Measurements from ENCODE around the gene SPANXA1. TPM values are rescaled to one million over a fixed set of nuclear protein-coding genes. Genes with fewer than 3 reads are reported as not detected.
"Not testable (repeated sequence)": the region's sequence is repeated elsewhere in the genome, so short reads cannot be mapped to it uniquely, and the experiment has no call there.

SPANXA1 gene
- not detected for total RNA-seq

- CTCF ChIA-PET; DNase-seq; H3K4me3 Mint-ChIP-seq; H3K4me1 Mint-ChIP-seq; H3K27ac Mint-ChIP-seq; POLR2A ChIA-PET; H3K36me3 Mint-ChIP-seq (ENCODE audit: low read depth); intact Hi-C loops (cut with DNase I, micrococcal nuclease); ATAC-seq; H3K27me3 Mint-ChIP-seq; H3K9me3 Mint-ChIP-seq (ENCODE audit: low read depth): not testable (repeated sequence)
These were observed at the start of gene SPANXA1 for GRCh38 chrX:141584638-141585037. TSS of gene SPANXA1 (minus strand) at chrX:141584738. CDS start at chrX:141584678, 60 bp downstream.

DNA sequence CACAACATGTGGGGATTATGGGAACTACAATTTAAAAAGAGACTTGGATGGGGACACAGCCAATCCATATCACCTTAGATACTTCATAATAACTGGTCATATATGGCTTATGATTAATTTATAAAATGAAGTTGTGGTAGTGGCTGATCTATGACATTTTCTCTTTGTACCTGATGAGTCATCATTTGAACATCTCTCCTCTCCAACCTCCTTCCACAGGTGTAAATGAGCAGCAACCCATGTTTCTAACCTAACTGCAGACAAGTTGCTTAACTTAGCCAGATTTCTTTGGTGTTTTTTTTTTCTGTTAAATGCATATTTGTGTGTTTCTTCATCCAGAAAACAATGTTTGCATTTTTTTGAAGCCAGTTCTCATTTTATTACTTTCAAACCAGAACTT lies 47.6 kb upstream of the SPANXA1 start:
- no peak overlapping the region for H3K27ac Mint-ChIP-seq
- no peak overlapping the region for H3K4me3 Mint-ChIP-seq
- H3K4me1 Mint-ChIP-seq = no peaks in the 10 kb centered on the region
- intact Hi-C loops (cut with DNase I, micrococcal nuclease) = no loop called here
- no peaks in the 10 kb centered on the region for H3K36me3 Mint-ChIP-seq (ENCODE audit: low read depth)
- DNase-seq (no peak), ATAC-seq (no peak)
- H3K27me3 Mint-ChIP-seq = no peaks in the 10 kb centered on the region
- ChIA-PET CTCF (no interaction called here), POLR2A (no interaction called here)
- peaks cover 9% of the 10 kb centered on the region for H3K9me3 Mint-ChIP-seq (ENCODE audit: low read depth)

GRCh38 chrX:141619336-141619735 lies 34.8 kb upstream of the SPANXA1 start:
- intact Hi-C loops (cut with DNase I, micrococcal nuclease) = no loop called here
- H3K27me3 Mint-ChIP-seq = no peaks in the 10 kb centered on the region
- H3K4me3 Mint-ChIP-seq = no peak overlapping the region
- DNase-seq = no peak
- ChIA-PET CTCF (no interaction called here), POLR2A (no interaction called here)
- H3K36me3 Mint-ChIP-seq (ENCODE audit: low read depth) = no peaks in the 10 kb centered on the region
- ATAC-seq = no peak
- no peaks in the 10 kb centered on the region for H3K9me3 Mint-ChIP-seq (ENCODE audit: low read depth)
- no peaks in the 10 kb centered on the region for H3K4me1 Mint-ChIP-seq
- no peak overlapping the region for H3K27ac Mint-ChIP-seq

DNA sequence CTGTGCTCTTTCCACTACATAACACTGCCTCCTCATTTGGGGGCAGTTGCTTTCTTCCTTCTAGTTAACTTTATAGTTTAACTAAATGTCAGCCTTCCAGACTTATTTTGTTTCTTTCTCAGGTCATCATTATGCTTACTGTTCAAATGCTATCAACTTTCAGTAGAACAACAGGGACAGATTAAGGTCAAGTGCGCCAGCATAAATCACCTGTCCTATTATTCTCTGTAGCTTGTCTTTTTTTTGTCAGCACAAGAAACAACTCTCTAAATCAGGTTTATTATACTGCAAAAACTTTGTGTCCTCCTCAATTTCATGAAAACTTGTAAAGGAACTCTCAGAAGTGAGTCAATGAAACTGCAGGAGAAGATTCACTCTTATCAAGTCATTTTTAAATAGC lies 24.6 kb upstream of the SPANXA1 start:
- intact Hi-C loops (cut with DNase I, micrococcal nuclease) = no loop called here
- DNase-seq = no peak
- ChIA-PET POLR2A (no interaction called here), CTCF (no interaction called here)
- H3K27ac Mint-ChIP-seq = no peak overlapping the region
- no peaks in the 10 kb centered on the region for H3K27me3 Mint-ChIP-seq
- peaks cover 3% of the 10 kb centered on the region for H3K9me3 Mint-ChIP-seq (ENCODE audit: low read depth)
- no peak overlapping the region for H3K4me3 Mint-ChIP-seq
- H3K36me3 Mint-ChIP-seq (ENCODE audit: low read depth) = no peaks in the 10 kb centered on the region
- H3K4me1 Mint-ChIP-seq = no peaks in the 10 kb centered on the region
- no peak for ATAC-seq

GRCh38 chrX:141589408-141589807 lies 4.9 kb upstream of the SPANXA1 start, which contains the start of gene SPANXA2:
TSS of gene SPANXA2 (plus strand) at chrX:141589708. CDS start at chrX:141589768, 60 bp downstream.
- H3K4me3 Mint-ChIP-seq; ATAC-seq; H3K9me3 Mint-ChIP-seq (ENCODE audit: low read depth); H3K27me3 Mint-ChIP-seq; H3K36me3 Mint-ChIP-seq (ENCODE audit: low read depth); H3K4me1 Mint-ChIP-seq; DNase-seq; POLR2A ChIA-PET; CTCF ChIA-PET; intact Hi-C loops (cut with DNase I, micrococcal nuclease); H3K27ac Mint-ChIP-seq: not testable (repeated sequence)

DNA sequence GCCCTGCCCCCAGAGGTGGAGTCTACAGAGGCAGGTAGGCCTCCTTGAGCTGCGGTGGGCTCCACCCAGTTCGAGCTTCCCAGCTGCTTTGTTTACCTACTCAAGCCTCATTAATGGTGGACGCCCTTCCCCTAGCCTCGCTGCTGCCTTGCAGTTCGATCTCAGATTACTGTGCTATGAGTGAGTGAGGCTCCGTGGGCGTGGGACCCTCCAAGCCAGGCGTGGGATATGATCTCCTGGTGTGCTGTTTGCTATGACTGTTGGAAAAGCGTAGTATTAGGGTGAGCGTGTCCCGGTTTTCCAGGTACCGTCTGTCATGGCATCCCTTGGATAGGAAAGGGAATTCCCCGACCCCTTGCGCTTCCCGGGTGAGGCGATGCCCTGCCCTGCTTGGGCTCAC lies 42.0 kb downstream of the SPANXA1 start:
- H3K36me3 Mint-ChIP-seq (ENCODE audit: low read depth); DNase-seq; H3K27me3 Mint-ChIP-seq; H3K27ac Mint-ChIP-seq; H3K9me3 Mint-ChIP-seq (ENCODE audit: low read depth); H3K4me1 Mint-ChIP-seq; POLR2A ChIA-PET; H3K4me3 Mint-ChIP-seq; CTCF ChIA-PET; ATAC-seq; intact Hi-C loops (cut with DNase I, micrococcal nuclease): not testable (repeated sequence)

Other genes with a start within 250 kb of the SPANXA1 start
- gene SPANXA2, start 5.0 kb upstream of the SPANXA1 start, total RNA-seq = not detected
- not detected for gene SPANXD, start 114.0 kb upstream of the SPANXA1 start, total RNA-seq

Measured in activated CD4-positive, alpha-beta T cell treated with anti-CD3 and anti-CD28 coated beads for 36 hours (primary cell).